OCI-LY3 (cell line): ENCODE data around the gene BCKDK.
"Not testable (repeated sequence)": the region's sequence is repeated elsewhere in the genome, so short reads cannot be mapped to it uniquely, and the experiment has no call there.

ENCODE experiments used
- H2AFZ ChIP-seq: fragments of 200-600, 300-600 bp; shearing (Covaris generic); 2 replicates; pipeline ENCODE4 v1.6.0; 2014; ENCODE audit warnings: antibody characterized with exemption, low read depth, low read length
- H3K27ac ChIP-seq: fragments of 200-600, 300-600 bp; sonication (generic); 2 replicates; pipeline ENCODE4 v1.5.1; 2014; ENCODE audit warnings: mild to moderate bottlenecking, low read length, moderate library complexity, mixed read lengths
- H3K27me3 ChIP-seq: fragments of 200-600, 300-600 bp; sonication (generic); 2 replicates; pipeline ENCODE4 v1.6.1; 2014; ENCODE audit warnings: low read depth, low read length, mixed read lengths
- H3K36me3 ChIP-seq: fragments of 200-600, 300-600 bp; sonication (generic); replicated peaks from 2 replicates; pipeline ENCODE3; 2014; ENCODE audit warnings: low read depth, low read length, mixed read lengths
- H3K4me1 ChIP-seq: fragments of 300-600, 200-600 bp; sonication (generic); 2 replicates; pipeline ENCODE4 v1.6.1; 2014; ENCODE audit warnings: low read length, mixed read lengths
- H3K4me2 ChIP-seq: fragments of 200-600, 300-600 bp; sonication (generic); 2 replicates; pipeline ENCODE4 v1.6.1; 2014; ENCODE audit warnings: low read length, mixed read lengths
- H3K4me3 ChIP-seq: fragments of 300-600, 200-600 bp; sonication (generic); 2 replicates; pipeline ENCODE4 v1.5.1; 2014; ENCODE audit warnings: antibody characterized with exemption, mild to moderate bottlenecking, low read length, moderate library complexity
- H3K79me2 ChIP-seq: fragments of 300-600, 200-600 bp; shearing (Covaris generic); 2 replicates; pipeline ENCODE4 v1.6.1; 2014; ENCODE audit warnings: mild to moderate bottlenecking, low read length, mixed read lengths
- H3K9ac ChIP-seq: fragments of 300-600, 200-600 bp; shearing (Covaris generic); 2 replicates; pipeline ENCODE4 v1.6.0; 2014; ENCODE audit warnings: mild to moderate bottlenecking, low read length, moderate library complexity
- H3K9me3 ChIP-seq: fragments of 200-600, 300-600 bp; shearing (Covaris generic); 2 replicates; pipeline ENCODE4 v1.6.1; 2014; ENCODE audit warnings: low read length, mixed read lengths; ENCODE audit not compliant: insufficient read depth
- H4K20me1 ChIP-seq: fragments of 200-600, 300-600 bp; sonication (generic); 2 replicates; pipeline ENCODE4 v1.6.1; 2016; ENCODE audit warnings: low read length, mixed read lengths; ENCODE audit not compliant: insufficient read depth
- EZH2phosphoT487 ChIP-seq: fragments of 200-600 bp; shearing (Covaris generic); IDR thresholded peaks from 2 replicates; pipeline ENCODE4 v1.6.1; 2018; ENCODE audit warnings: antibody characterized with exemption, mixed run types, low read depth
- TF ChIP-seq, protein P1 (sequence below): fragments of 200-600, 300-600 bp; sonication (generic); IDR thresholded peaks from 2 replicates; pipeline ENCODE4 v1.5.1; 2014; ENCODE audit warnings: antibody characterized with exemption, low read length, low read depth

BCKDK gene

DNA sequence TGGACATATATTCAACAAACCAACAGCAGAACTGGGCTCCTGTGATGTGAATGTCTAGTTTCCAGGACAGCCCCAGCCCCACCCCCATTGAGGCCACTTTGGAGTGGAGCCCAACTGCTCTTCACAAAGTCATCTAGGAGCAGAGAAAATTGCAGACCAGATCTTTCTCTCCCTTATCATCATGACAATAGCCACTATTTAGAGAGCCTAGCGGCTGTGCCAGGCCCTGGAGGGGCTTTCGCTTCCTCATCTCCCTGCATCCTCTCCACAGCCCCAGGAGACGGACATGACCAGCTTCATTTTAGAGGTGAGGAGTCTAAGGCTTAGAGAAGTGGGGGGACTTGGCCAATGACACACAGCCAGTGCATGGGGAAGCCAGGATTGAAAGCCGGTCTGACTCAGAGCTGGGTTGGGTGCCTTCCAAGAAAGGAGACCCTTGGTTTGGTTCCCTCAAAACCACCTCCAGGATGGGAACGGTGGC, 25.9 kb downstream of the BCKDK start:
- H3K36me3 ChIP-seq, result no peaks in the 10 kb centered on the region
- H3K9me3 ChIP-seq, result no peaks in the 10 kb centered on the region
- H3K4me3 ChIP-seq, result no peak overlapping the region
- no peaks in the 10 kb centered on the region for H3K27me3 ChIP-seq
- TF ChIP-seq, protein P1, sequence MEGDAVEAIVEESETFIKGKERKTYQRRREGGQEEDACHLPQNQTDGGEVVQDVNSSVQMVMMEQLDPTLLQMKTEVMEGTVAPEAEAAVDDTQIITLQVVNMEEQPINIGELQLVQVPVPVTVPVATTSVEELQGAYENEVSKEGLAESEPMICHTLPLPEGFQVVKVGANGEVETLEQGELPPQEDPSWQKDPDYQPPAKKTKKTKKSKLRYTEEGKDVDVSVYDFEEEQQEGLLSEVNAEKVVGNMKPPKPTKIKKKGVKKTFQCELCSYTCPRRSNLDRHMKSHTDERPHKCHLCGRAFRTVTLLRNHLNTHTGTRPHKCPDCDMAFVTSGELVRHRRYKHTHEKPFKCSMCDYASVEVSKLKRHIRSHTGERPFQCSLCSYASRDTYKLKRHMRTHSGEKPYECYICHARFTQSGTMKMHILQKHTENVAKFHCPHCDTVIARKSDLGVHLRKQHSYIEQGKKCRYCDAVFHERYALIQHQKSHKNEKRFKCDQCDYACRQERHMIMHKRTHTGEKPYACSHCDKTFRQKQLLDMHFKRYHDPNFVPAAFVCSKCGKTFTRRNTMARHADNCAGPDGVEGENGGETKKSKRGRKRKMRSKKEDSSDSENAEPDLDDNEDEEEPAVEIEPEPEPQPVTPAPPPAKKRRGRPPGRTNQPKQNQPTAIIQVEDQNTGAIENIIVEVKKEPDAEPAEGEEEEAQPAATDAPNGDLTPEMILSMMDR, result no peak
- no peak for TF ChIP-seq EZH2phosphoT487
- H3K9ac ChIP-seq, result no peak overlapping the region
- no peak overlapping the region for H3K4me2 ChIP-seq
- H3K4me1 ChIP-seq, result no peaks in the 10 kb centered on the region
- no peak overlapping the region for H3K27ac ChIP-seq
- no peak overlapping the region for H2AFZ ChIP-seq
- H3K79me2 ChIP-seq, result no peaks in the 10 kb centered on the region
- no peaks in the 10 kb centered on the region for H4K20me1 ChIP-seq

DNA sequence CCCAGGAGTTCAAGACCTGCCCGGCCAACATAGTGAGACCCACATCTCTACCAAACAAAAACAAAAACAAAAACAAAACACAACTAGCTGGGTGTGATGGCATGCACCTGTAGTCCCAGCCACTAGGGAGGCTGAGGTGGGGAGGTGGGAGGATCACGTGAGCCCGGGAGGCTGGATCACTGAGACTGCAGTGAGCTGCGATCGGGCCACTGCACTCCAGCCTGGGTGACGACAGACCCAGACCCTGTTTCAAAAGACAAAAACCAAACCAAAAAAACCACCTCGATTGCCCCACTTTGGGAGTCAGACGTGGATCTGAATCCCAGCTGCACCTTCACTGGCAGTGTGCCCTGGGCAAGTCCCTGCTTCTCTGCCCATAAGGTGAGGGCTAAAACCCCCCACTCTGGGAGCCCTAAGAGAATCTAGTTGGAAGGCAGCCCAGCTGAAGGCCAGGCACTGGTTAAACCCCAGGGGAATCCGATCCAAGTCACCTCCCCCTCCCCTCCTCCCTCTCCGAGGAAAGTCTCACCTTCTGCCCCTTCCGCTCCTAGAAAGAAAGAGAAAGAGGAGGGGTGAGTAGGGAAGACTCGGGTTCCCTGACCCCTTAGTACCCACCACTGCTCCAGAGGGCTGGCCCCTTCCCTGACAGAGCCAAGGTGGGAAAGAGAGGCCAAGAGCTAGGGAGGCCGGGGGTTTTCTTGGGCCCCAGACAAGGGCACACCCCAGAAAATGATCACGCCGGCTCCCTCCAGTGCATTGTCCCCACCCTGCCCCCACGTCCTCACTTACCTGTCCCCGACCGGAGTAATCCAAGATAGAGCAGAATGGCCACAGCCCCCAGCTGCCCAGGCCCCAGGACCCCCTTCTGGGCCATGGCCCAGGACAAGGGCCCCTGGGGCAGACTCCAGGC, 26.7 kb downstream of the BCKDK start:
- Histone ChIP-seq H3K4me2 (no peak overlapping the region), H3K9me3 (no peaks in the 10 kb centered on the region), H2AFZ (no peak overlapping the region), H3K4me3 (no peak overlapping the region), H3K9ac (no peak overlapping the region), H3K36me3 (no peaks in the 10 kb centered on the region), H4K20me1 (no peaks in the 10 kb centered on the region), H3K27ac (no peak overlapping the region), H3K27me3 (no peaks in the 10 kb centered on the region), H3K79me2 (no peaks in the 10 kb centered on the region), H3K4me1 (no peaks in the 10 kb centered on the region)
- TF ChIP-seq, protein P1, result no peak
- TF ChIP-seq EZH2phosphoT487, result no peak

DNA sequence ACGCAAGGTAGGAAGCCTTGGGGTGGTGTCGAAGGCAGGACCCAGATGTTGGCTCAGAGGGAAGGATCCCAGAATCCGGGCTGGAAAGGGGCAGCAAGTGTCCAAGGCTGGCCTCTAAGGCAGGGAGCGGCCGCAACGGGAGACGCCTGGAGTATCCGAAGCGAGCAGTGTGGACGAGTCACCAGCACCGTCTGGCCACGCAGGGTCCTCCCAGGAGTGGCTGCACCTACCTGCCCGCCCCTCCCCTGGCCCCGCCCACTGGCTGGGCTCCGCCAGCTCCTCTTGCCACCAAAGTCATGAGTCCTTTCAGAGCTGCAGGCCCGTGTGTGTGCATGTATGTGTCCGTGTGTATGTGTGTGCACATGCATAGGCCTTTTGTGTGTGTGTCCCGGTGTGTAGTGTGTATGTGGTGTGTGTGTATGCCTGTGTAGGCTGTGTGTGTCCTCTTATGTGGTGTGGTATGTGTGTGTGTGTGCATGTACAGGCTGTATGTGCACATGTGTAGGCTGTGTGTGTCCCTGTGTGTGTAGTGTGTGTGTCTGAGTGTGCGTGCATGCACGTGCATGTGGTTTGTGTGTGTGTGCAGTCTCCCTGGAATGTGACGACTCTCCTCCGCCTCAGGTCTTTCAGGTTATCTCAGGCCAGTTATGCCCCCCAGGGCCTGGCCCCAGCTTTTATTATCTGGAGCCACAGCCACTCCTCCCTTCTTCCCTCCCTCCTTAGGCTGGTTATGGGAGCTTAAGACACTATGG, 27.5 kb downstream of the BCKDK start, which contains the start of gene PRSS8:
Gene PRSS8 (minus strand): TSS at position 193 of the 752 bp plus-strand sequence. CDS start 229 bp downstream, outside the sequence.
- TF ChIP-seq, protein P1, result no peak
- TF ChIP-seq EZH2phosphoT487, result no peak
- no peak within 1 kb of the TSS for H3K4me3 ChIP-seq
- no peak within 1 kb of the TSS for H3K4me2 ChIP-seq

DNA sequence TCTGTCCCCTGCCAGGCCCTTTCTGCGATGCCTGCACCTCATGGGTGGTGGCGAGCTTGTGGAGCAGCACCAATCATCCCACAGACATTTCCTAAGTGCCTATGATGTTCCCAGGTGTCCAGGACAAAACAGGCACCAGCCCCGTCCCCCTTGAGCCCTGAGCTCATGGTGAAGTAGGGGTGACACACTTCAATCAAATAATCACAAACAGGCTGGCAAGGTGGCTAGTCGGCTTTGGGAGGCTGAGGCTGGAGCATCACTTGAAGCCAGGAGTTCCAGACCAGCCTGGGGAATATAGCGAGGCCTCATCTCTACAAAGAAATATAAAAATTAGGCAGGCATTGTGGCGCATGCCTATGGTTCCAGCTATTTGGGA, 28.1 kb downstream of the BCKDK start:
- Histone ChIP-seq H3K9ac (no peak overlapping the region), H3K36me3 (no peaks in the 10 kb centered on the region), H3K27me3 (no peaks in the 10 kb centered on the region), H3K4me2 (no peak overlapping the region), H4K20me1 (no peaks in the 10 kb centered on the region), H3K4me3 (no peak overlapping the region), H3K27ac (no peak overlapping the region), H2AFZ (no peak overlapping the region), H3K9me3 (no peaks in the 10 kb centered on the region), H3K4me1 (no peaks in the 10 kb centered on the region), H3K79me2 (no peaks in the 10 kb centered on the region)
- TF ChIP-seq, protein P1, result no peak
- no peak for TF ChIP-seq EZH2phosphoT487

More for the DNA sequence above, 27.5 kb downstream of the BCKDK start, which contains the start of gene PRSS8:
- no peaks in the 10 kb centered on the region for H4K20me1 ChIP-seq
- H3K27me3 ChIP-seq, result no peaks in the 10 kb centered on the region
- H3K9ac ChIP-seq, result no peak within 1 kb of the TSS
- no peaks in the 10 kb centered on the region for H3K4me1 ChIP-seq
- no peak within 1 kb of the TSS for H2AFZ ChIP-seq
- no peaks in the 10 kb centered on the region for H3K9me3 ChIP-seq
- H3K36me3 ChIP-seq, result no peaks in the 10 kb centered on the region
- no peaks in the 10 kb centered on the region for H3K79me2 ChIP-seq
- no peak within 1 kb of the TSS for H3K27ac ChIP-seq

DNA sequence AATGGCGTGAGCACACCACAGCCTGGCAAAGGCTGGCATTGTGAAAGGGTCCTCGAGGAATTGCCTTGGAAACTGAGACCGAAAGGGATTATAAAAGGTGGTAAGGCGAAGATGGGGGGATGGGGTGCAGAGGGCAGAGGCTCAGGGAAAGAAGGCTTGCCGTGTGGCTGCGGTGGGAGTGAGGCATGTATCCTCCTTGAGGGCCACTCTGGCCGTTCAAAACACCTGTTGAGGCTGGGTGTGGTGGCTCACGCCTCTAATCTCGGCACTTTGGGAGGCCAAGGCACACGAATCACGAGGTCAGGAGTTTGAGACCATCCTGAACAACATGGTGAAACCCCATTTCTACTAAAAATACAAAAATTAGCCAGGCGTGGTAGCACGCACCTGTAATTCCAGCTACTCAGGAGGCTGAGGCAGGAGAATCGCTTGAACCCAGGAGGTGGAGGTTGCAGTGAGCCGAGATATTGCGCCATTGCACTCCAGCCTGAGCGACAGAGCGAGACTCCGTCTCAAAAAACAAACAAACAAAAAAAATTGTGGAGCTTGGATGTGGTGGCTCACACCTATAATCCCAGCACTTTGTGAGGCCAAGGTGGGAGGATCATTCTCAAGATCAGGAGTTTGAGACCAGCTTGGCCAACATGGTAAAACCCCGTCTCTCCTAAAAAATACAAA, 28.8 kb downstream of the BCKDK start:
- not testable (repeated sequence) for H3K4me2 ChIP-seq, H3K4me1 ChIP-seq, H3K27ac ChIP-seq, H2AFZ ChIP-seq, H3K9ac ChIP-seq, H3K79me2 ChIP-seq, H3K4me3 ChIP-seq, H3K9me3 ChIP-seq, H4K20me1 ChIP-seq, H3K36me3 ChIP-seq, H3K27me3 ChIP-seq
